Neutrophil (primary cell): ENCODE measurements around the gene TTC23.

Experiments used
- H3K27ac ChIP-seq: fragments of 200-600 bp; sonication (generic); 2 replicates; pipeline ENCODE4 v1.5.1; 2016; ENCODE audit warnings: mild to moderate bottlenecking, moderate library complexity
- H3K27me3 ChIP-seq: fragments of 200-600 bp; sonication (generic); 2 replicates; pipeline ENCODE4 v1.6.0; 2016; ENCODE audit warnings: mild to moderate bottlenecking
- H3K36me3 ChIP-seq: fragments of 200-600 bp; sonication (generic); 2 replicates; pipeline ENCODE4 v1.5.1; 2017
- H3K4me1 ChIP-seq, 2 experiments: fragments of 200-600 bp in 1 of 2; sonication (generic) in 1 of 2; 1 replicate in 1 of 2; 2 replicates in 1 of 2; pipeline versions ENCODE4 v1.5.1 to v1.6.1; 2013 to 2016; ENCODE audit warnings: low read depth in 1 of 2, low read length in 1 of 2, mild to moderate bottlenecking in 1 of 2, moderate library complexity in 1 of 2; ENCODE audit not compliant: control insufficient read depth in 1 of 2, insufficient read depth in 1 of 2
- H3K4me3 ChIP-seq, 2 experiments: fragments of 200-600 bp in 1 of 2; sonication (generic) in 1 of 2; 1 replicate in 1 of 2; 2 replicates in 1 of 2; pipeline ENCODE4 v1.5.1; 2013 to 2016; ENCODE audit warnings: low read depth in 1 of 2, low read length in 1 of 2, mild to moderate bottlenecking in 1 of 2, moderate library complexity in 1 of 2
- H3K9me3 ChIP-seq: fragments of 200-600 bp; sonication (generic); 2 replicates; pipeline ENCODE4 v1.5.1; 2016
- TF ChIP-seq, protein P1 (sequence below): fragments of 200-600 bp; sonication (generic); IDR thresholded peaks from 2 replicates; pipeline ENCODE4 v1.5.1; 2016; ENCODE audit warnings: antibody characterized with exemption

Gene TTC23

DNA sequence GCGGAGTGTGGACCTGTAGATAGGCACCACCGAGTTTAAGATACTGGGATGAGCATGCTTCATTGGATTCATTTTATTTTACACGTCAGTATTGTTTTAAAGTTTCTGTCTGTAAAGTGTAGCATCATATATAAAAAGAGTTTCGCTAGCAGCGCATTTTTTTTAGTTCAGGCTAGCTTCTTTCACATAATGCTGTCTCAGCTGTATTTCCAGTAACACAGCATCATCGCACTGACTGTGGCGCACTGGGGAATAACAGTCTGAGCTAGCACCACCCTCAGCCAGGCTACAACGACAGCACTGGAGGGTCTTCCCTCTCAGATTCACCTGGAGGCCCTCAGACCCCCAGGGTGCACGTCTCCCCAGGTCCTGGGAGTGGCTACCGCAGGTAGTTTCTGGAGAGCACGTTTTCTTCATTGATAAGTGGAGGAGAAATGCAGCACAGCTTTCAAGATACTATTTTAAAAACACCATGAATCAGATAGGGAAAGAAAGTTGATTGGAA, 115.0 kb downstream of the TTC23 start:
- Histone ChIP-seq H3K4me3 (no peak overlapping the region), H3K36me3 (no peaks in the 10 kb centered on the region), H3K4me1 (no peaks in the 10 kb centered on the region), H3K27me3 (no peaks in the 10 kb centered on the region), H3K27ac (no peak overlapping the region), H3K9me3 (no peaks in the 10 kb centered on the region)
- TF ChIP-seq, protein P1, sequence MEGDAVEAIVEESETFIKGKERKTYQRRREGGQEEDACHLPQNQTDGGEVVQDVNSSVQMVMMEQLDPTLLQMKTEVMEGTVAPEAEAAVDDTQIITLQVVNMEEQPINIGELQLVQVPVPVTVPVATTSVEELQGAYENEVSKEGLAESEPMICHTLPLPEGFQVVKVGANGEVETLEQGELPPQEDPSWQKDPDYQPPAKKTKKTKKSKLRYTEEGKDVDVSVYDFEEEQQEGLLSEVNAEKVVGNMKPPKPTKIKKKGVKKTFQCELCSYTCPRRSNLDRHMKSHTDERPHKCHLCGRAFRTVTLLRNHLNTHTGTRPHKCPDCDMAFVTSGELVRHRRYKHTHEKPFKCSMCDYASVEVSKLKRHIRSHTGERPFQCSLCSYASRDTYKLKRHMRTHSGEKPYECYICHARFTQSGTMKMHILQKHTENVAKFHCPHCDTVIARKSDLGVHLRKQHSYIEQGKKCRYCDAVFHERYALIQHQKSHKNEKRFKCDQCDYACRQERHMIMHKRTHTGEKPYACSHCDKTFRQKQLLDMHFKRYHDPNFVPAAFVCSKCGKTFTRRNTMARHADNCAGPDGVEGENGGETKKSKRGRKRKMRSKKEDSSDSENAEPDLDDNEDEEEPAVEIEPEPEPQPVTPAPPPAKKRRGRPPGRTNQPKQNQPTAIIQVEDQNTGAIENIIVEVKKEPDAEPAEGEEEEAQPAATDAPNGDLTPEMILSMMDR: no peak

DNA sequence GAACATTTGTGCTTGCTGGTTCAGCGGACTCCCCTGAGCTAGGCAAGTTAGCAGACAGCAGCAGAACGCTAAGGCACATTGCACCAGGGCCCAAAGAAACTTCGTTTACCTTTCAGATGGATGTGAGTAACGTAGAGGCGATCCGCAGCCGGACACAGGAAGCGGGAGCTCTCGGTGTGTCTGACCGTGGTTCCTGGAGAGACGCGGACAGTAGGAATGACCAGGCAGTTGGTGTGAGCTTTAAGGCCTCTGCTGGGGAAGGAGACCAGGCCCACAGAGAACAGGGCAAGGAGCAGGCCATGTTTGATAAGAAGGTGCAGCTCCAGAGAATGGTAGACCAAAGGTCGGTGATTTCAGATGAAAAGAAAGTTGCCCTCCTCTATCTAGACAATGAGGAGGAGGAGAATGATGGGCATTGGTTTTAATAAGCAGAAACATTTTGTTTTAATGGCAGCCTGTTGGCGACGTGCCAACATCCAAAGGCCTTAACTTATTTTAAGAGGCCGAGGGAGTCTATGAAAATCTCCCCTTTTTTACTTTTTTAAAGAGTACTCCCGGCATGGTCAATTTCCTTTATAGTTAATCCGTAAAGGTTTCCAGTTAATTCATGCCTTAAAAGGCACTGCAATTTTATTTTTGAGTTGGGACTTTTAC, 116.6 kb downstream of the TTC23 start:
- Histone ChIP-seq H3K9me3 (no peaks in the 10 kb centered on the region), H3K36me3 (no peaks in the 10 kb centered on the region), H3K27me3 (no peaks in the 10 kb centered on the region), H3K27ac (no peak overlapping the region), H3K4me3 (no peak overlapping the region), H3K4me1 (peaks cover 5 to 7% of the 10 kb centered on the region in 2 experiments)
- TF ChIP-seq, protein P1: no peak

DNA sequence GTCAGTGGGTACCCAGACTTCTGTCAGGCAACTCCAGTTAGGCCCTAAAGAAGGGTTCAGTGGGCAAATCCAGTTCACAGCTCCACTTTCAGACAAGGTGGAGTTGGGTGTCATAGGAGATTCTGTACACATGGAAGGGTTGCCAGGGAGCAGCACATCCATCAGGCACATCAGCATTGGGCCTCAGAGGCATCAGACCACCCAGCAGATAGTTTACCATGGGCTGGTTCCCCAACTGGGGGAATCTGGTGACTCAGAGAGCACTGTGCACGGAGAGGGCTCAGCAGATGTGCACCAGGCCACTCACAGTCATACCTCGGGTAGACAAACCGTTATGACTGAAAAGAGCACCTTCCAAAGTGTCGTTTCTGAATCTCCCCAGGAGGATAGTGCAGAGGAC, 117.3 kb downstream of the TTC23 start:
- Histone ChIP-seq H3K27ac (no peak overlapping the region), H3K4me3 (no peak overlapping the region), H3K27me3 (no peaks in the 10 kb centered on the region), H3K9me3 (no peaks in the 10 kb centered on the region), H3K36me3 (no peaks in the 10 kb centered on the region), H3K4me1 (peaks cover 5 to 7% of the 10 kb centered on the region in 2 experiments)
- TF ChIP-seq, protein P1: no peak

DNA sequence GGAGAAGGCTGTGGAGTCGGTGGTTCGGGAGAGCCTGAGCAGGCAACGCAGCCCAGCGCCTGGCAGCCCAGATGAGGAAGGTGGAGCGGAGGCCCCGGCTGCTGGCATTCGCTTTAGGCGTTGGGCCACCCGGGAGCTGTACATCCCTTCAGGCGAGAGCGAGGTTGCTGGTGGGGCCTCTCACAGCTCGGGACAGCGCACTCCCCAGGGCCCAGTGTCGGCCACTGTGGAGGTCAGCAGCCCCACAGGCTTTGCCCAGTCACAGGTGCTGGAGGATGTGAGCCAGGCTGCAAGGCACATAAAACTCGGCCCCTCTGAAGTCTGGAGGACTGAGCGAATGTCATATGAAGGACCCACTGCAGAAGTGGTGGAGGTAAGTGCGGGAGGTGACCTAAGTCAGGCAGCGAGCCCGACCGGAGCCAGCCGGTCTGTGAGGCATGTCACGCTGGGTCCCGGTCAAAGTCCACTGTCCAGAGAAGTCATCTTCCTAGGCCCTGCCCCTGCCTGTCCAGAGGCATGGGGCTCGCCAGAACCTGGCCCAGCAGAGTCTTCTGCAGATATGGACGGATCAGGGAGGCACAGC, 117.8 kb downstream of the TTC23 start:
- Histone ChIP-seq H3K36me3 (no peaks in the 10 kb centered on the region), H3K4me1 (peaks cover 5 to 7% of the 10 kb centered on the region in 2 experiments), H3K9me3 (no peaks in the 10 kb centered on the region), H3K4me3 (no peak overlapping the region), H3K27me3 (no peaks in the 10 kb centered on the region), H3K27ac (no peak overlapping the region)
- TF ChIP-seq, protein P1: no peak

DNA sequence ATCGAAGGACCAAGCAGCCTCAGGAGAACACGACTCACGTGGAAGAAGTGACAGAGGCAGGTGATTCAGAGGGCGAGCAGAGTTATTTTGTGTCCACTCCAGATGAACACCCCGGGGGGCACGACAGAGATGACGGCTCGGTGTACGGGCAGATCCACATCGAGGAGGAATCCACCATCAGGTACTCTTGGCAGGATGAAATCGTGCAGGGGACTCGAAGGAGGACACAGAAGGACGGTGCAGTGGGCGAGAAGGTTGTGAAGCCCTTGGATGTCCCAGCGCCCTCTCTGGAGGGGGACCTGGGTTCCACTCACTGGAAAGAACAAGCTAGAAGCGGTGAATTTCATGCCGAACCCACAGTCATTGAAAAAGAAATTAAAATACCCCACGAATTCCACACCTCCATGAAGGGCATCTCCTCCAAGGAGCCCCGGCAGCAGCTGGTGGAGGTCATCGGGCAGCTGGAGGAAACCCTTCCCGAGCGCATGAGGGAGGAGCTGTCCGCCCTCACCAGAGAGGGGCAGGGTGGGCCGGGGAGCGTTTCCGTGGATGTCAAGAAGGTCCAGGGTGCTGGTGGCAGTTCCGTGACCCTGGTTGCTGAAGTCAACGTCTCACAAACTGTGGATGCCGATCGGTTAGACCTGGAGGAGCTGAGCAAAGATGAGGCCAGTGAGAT, 118.5 kb downstream of the TTC23 start:
- TF ChIP-seq, protein P1: no peak
- Histone ChIP-seq H3K27ac (no peak overlapping the region), H3K9me3 (no peaks in the 10 kb centered on the region), H3K4me3 (no peak overlapping the region), H3K4me1 (peaks cover 5 to 7% of the 10 kb centered on the region in 2 experiments), H3K27me3 (no peaks in the 10 kb centered on the region), H3K36me3 (no peaks in the 10 kb centered on the region)
